Skeletal muscle tissue (tissue), 4 donors: ENCODE data around the gene OSBPL10. TPM values are rescaled to one million over a fixed set of nuclear protein-coding genes. Genes with fewer than 3 reads are reported as not detected.
A peak's percentile ranks its signal among the peaks of the same experiment; 100 is the strongest.

Experiments
- H3K27ac ChIP-seq: one replicate; pipeline ENCODE4 v1.7.0; 2013; ENCODE audit warnings: mild to moderate bottlenecking, low read depth, low read length, inconsistent platforms
- H3K27me3 ChIP-seq, 3 donors: one replicate each; pipeline ENCODE4 v1.7.0; 2013; ENCODE audit warnings: low read length in 3 of 3; ENCODE audit not compliant: control insufficient read depth in 3 of 3, insufficient read depth in 3 of 3
- H3K36me3 ChIP-seq, 3 donors: one replicate each; pipeline ENCODE4 v1.7.0; 2013; ENCODE audit warnings: low read length in 3 of 3; ENCODE audit not compliant: control insufficient read depth in 3 of 3, insufficient read depth in 3 of 3
- H3K4me1 ChIP-seq, 3 donors: one replicate each; pipeline ENCODE4 v1.7.0; 2013; ENCODE audit warnings: low read length in 3 of 3, mild to moderate bottlenecking in 3 of 3; ENCODE audit not compliant: control insufficient read depth in 3 of 3, insufficient read depth in 3 of 3
- H3K4me3 ChIP-seq, 3 donors: one replicate each; pipeline ENCODE4 v1.7.0; 2013; ENCODE audit warnings: low read length in 3 of 3
- H3K9ac ChIP-seq, 3 donors: one replicate each; pipeline ENCODE4 v1.7.0; 2013; ENCODE audit warnings: low read length in 3 of 3, mild to moderate bottlenecking in 3 of 3, moderate library complexity in 2 of 3, low read depth in 1 of 3
- H3K9me3 ChIP-seq, 3 donors: one replicate each; pipeline ENCODE4 v1.7.0; 2013; ENCODE audit warnings: low read length in 3 of 3; ENCODE audit not compliant: control insufficient read depth in 3 of 3
- total RNA-seq: library from RNA; depleted of rRNA; stranded (reverse); fragments of >200 nt; gene quantifications from one replicate; pipeline ENCODE4 v1.2.3, GENCODE V29; 2014
- donor health status: Osteomylitis.

The OSBPL10 gene
- total RNA-seq, 1 donor from 2014 or later = 6.8 TPM

DNA sequence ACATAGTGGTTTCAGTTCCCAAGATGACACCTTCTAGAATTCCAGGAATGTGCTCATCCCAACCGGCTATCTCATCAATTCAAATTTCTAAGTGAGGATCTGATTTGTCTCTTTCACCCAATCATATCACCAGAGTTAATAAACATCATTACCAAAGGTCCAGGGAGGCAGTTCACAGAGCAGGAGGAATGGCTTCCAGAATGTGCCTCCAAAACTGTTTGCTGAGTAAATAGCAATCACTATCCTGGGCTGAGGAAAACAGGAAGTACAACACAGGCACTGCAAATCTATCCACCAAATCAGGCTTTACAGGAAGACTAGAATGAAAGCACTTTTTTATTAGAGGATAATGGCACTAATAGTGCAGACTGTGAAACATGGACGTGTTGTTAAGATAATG, 61.5 kb downstream of the OSBPL10 start:
- peaks cover 0 to 8% (median 3%) of the 10 kb centered on the region in 3 donors for H3K4me1 ChIP-seq

DNA sequence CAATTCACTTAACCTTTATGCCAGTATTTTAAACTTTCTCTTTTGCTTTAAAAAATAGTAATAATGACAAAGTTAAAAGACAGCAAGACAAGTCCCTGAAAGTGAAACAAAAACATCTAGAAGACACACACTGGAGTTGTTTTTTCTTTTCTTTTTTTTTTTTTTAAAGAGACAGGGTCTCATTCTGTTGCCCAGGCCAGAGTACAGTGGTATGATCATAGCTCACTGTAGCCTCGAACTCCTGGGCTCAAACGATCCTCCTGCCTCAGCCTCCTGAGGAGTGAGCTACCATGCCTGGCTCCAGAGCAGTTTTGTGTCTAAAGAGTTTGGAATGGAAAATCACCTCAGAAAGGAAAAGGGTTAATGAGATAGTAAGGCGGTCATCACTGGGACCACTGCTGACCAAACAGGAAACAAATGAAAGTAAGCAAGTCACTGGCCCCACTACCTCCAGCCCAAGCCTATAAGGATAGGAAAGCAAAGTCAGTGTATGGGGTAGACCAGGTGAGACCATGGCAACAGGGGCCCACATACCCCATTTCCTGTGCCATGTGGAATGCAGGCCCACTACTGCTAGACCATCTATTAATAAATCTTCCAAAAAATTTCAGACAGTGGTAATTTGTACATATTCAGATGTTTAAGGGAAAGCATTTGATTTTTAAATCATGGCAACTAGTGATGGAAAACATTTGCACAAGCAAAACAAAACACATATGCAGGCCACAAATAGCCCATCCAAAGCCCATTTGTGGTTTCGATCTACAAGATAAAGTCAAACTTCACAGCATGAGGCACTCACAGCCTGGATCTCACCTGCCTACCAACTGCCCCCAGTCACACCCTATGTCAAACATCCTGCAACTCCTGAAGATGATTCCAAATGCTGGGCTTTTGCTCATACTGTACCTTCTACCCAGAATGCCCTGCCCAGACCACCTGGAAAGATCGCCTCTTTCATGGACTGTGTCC, 62.6 kb downstream of the OSBPL10 start:
- Histone ChIP-seq H3K36me3 (no peaks in the 10 kb centered on the region), H3K27me3 (no peaks in the 10 kb centered on the region), H3K27ac (no peak overlapping the region), H3K9me3 (peaks cover 3 to 6% (median 5%) of the 10 kb centered on the region in 3 donors), H3K4me3 (peak overlapping the region in 1 of 3 donors; percentile 38), H3K4me1 (peaks cover 0 to 8% (median 3%) of the 10 kb centered on the region in 3 donors), H3K9ac (no peak overlapping the region)

More for the DNA sequence above, 61.5 kb downstream of the OSBPL10 start:
- H3K9me3 ChIP-seq = peaks cover 3 to 6% (median 5%) of the 10 kb centered on the region in 3 donors
- no peaks in the 10 kb centered on the region for H3K36me3 ChIP-seq
- no peaks in the 10 kb centered on the region for H3K27me3 ChIP-seq
- no peak overlapping the region for H3K9ac ChIP-seq
- no peak overlapping the region for H3K4me3 ChIP-seq
- H3K27ac ChIP-seq = no peak overlapping the region

DNA sequence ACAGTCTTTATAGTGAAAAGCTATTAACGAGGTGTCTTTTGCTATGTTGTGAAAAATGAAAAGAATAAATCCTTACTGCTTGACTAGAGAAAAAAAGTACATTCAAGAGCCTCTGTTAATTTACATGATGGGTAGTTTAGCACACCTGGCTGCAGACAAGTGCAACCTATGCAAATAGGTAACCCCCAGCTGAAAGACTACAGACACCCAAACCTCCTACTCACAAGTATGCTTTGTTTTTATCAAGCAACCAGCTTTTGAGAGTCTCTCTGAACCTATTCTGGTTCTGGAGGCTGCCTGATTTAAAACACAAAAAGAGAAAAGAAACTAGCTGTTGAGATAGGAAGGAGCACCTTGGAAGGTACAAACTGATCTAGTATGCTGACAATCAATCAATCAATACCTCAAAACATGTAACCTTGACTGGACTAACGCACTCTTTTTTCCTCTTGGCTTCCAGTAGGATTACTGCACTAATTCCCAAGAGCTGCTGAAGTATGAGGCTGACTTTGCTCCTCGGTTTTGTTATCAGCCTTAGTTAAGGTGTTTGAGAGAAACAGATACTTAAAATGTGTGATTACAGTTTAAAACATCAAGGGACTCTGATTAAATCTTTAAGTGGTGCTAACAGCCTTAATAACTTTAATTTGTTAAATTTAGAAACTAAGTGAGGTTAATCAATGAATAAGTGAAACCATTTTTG, 63.6 kb downstream of the OSBPL10 start:
- Histone ChIP-seq H3K27me3 (no peaks in the 10 kb centered on the region), H3K27ac (no peak overlapping the region), H3K9ac (no peak overlapping the region), H3K4me3 (peak overlapping the region in 1 of 3 donors; percentile 56), H3K36me3 (no peaks in the 10 kb centered on the region), H3K9me3 (peaks cover 3 to 6% (median 5%) of the 10 kb centered on the region in 3 donors), H3K4me1 (peaks cover 0 to 8% (median 3%) of the 10 kb centered on the region in 3 donors)

DNA sequence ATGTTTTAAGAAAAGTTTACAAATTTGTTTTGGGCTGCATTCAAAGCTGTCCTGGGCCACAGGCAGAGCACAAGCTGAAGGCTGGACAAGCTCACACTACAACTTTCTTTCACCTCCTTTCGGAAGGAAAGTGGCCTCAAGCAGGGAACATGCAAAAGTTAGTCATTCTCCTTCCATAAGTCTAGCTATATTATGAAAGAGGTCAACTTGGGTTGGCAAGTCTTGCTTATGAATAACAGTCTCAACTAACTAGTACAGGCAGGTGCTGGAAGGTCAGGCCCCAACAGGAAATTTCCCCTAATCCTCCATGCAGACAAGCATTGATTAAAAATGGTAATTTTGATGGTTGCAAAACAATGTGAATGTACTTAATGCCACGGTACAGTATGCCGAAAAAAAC, 69.4 kb downstream of the OSBPL10 start:
- Histone ChIP-seq H3K9me3 (no peaks in the 10 kb centered on the region), H3K27me3 (no peaks in the 10 kb centered on the region)

DNA sequence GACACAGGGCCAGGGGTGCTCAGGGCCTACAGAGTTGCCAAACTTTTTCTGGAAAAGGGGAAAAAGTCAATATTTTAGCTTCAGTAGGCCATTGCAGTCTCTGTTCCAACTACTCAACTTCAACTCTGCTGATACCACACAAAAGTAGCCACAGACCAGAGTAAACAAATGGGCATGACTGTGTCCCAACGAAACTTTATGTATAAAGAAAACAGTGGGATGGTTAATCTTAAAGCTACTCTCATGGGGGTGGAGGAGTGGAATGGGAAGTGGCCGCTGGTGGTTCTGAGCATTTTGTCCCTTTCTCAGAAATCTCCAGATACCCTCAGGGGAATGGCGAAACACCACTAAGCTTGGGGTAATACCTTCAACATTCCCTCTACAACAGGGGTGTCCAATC, 69.9 kb downstream of the OSBPL10 start:
- Histone ChIP-seq H3K9me3 (no peaks in the 10 kb centered on the region), H3K4me1 (no peaks in the 10 kb centered on the region), H3K9ac (no peak overlapping the region), H3K27me3 (no peaks in the 10 kb centered on the region), H3K27ac (no peak overlapping the region), H3K4me3 (no peak overlapping the region), H3K36me3 (no peaks in the 10 kb centered on the region)

More for the DNA sequence above, 69.4 kb downstream of the OSBPL10 start:
- Histone ChIP-seq H3K4me3 (no peak overlapping the region), H3K36me3 (no peaks in the 10 kb centered on the region), H3K9ac (no peak overlapping the region), H3K4me1 (no peaks in the 10 kb centered on the region), H3K27ac (no peak overlapping the region)

- Histone ChIP-seq H3K27me3 (no peaks in the 10 kb centered on the region), H3K9ac (no peak overlapping the region), H3K27ac (no peak overlapping the region), H3K9me3 (no peaks in the 10 kb centered on the region), H3K4me1 (no peaks in the 10 kb centered on the region), H3K4me3 (no peak overlapping the region), H3K36me3 (no peaks in the 10 kb centered on the region)
Measured at GRCh38 chr3:31909455-31909854, 71.6 kb downstream of the OSBPL10 start.

- Histone ChIP-seq H3K27ac (no peak overlapping the region), H3K4me1 (no peaks in the 10 kb centered on the region), H3K9ac (no peak overlapping the region), H3K36me3 (no peaks in the 10 kb centered on the region), H3K27me3 (no peaks in the 10 kb centered on the region), H3K4me3 (no peak overlapping the region), H3K9me3 (no peaks in the 10 kb centered on the region)
Measured at GRCh38 chr3:31908391-31909097, 72.5 kb downstream of the OSBPL10 start.

- H3K9me3 ChIP-seq = no peaks in the 10 kb centered on the region
- no peaks in the 10 kb centered on the region for H3K27me3 ChIP-seq
- H3K27ac ChIP-seq = no peak overlapping the region
Measured at GRCh38 chr3:31906182-31906581, 74.9 kb downstream of the OSBPL10 start.

DNA sequence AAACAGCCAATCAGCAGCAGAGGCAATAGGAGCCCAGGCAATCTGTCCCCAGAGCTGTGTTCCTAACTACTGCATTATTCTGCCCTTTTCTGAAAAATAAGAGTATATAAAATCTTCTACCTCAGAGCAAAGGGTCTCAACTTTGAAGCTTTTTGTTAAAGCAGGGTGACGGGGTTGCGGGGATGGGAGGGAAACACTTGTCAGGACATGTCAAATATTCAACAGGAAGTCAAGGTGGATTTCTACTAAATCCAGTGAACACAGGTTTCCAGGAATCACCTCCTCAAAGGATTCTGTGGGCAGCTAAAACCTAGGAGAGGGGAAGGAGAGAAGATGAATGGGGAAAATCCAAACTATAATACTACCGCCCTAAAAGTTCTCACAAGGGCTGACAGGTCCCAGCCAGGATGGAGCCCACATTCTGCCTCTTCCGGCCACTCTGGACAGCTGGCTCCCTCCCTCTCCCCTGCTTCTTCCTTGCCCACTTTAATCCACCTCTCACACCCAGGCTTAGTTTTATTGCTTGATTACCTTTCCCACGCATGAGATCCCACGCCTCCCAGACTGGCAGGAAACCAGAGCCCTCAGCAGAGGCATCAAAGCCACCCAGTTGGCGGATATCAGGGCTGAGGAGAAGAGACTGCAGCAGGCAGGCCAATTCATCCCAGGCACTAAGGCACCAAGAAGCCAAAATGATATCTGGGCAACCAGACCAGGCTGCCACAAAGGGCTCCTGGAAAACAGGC, 77.2 kb downstream of the OSBPL10 start:
- no peak overlapping the region for H3K27ac ChIP-seq

More at GRCh38 chr3:31906182-31906581, 74.9 kb downstream of the OSBPL10 start:
- Histone ChIP-seq H3K4me1 (no peaks in the 10 kb centered on the region), H3K4me3 (no peak overlapping the region), H3K36me3 (no peaks in the 10 kb centered on the region), H3K9ac (no peak overlapping the region)

More for the DNA sequence above, 77.2 kb downstream of the OSBPL10 start:
- Histone ChIP-seq H3K9me3 (no peaks in the 10 kb centered on the region), H3K4me3 (no peak overlapping the region), H3K36me3 (no peaks in the 10 kb centered on the region), H3K27me3 (no peaks in the 10 kb centered on the region), H3K4me1 (no peaks in the 10 kb centered on the region), H3K9ac (no peak overlapping the region)
